Amygdala (tissue), 56 donors: Measurements from ENCODE around the gene B9D2.
"Not testable (repeated sequence)": the region's sequence is repeated elsewhere in the genome, so short reads cannot be mapped to it uniquely, and the experiment has no call there.

Source experiments
- DNase-seq, 56 donors: peaks; one replicate each; lab custom pipeline; 2025; lab: John Stamatoyannopoulos, UW

The B9D2 gene

DNA sequence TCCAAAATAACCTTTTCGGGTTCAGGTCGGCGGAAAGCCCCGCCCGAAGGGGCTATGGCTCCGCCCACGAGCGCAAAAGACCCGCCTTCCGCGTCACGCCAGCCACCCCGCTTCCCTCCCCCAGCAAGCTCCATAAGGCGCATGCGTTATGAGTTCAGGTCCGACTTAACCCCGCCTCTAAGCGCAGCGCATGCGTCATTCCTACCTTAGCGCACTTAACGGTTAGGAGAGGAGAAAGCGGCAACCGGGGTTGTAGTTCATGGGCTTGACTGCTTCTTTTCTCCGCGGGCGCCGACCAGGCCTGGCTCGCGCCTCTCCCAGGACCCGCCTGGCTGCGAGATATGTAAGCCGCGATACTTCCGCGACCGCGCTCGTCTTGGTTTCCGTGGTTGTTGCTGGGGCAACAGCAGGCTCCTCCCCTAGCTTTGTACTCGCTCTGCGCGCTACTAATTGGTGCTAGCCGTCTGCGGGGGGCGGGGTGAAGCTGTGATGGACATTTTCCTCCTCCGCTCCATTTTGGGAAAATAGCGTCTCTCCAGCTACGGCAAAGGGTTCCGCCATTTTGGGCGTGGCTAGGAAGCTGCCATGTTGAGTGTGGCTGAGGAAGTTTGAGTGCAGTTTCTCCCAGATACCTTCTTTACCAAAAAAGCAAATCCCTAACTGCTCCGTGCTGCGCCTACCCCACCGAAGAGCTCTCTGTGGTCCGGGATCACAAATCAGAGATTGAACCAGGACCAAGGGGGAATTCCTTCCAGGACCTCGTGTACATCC is at the start of gene B9D2:
Gene B9D2, minus strand, starts transcription at position 397 of the 771 bp plus-strand sequence. CDS start 630 bp downstream, outside the sequence.
- peak; percentile 79 to 100 (median 97) for DNase-seq

DNA sequence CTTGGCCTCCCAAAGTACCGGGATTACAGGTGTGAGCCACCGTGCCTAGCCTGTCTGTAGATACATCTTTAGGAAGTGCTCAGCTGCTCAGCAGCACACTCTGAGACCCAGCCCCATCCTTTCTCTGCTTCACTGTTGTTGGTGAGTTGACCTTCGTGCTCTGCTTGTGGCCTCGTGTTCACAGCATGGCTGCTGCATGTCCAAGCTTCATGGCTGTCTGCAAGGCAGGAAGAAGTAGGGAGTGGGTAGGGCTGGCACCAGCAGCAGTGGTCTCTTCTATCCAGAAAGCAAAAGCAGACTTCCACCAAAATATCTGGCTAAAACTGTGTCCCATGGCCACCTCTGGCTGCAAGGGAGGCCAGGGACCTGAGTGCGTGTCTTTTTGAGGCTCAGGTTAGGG is 49.0 kb upstream of the B9D2 start:
- no peak for DNase-seq

GRCh38 chr19:41411968-41412265 is 48.0 kb upstream of the B9D2 start:
- peak in 42 of 56 donors; percentile 13 to 86 (median 49) for DNase-seq

DNA sequence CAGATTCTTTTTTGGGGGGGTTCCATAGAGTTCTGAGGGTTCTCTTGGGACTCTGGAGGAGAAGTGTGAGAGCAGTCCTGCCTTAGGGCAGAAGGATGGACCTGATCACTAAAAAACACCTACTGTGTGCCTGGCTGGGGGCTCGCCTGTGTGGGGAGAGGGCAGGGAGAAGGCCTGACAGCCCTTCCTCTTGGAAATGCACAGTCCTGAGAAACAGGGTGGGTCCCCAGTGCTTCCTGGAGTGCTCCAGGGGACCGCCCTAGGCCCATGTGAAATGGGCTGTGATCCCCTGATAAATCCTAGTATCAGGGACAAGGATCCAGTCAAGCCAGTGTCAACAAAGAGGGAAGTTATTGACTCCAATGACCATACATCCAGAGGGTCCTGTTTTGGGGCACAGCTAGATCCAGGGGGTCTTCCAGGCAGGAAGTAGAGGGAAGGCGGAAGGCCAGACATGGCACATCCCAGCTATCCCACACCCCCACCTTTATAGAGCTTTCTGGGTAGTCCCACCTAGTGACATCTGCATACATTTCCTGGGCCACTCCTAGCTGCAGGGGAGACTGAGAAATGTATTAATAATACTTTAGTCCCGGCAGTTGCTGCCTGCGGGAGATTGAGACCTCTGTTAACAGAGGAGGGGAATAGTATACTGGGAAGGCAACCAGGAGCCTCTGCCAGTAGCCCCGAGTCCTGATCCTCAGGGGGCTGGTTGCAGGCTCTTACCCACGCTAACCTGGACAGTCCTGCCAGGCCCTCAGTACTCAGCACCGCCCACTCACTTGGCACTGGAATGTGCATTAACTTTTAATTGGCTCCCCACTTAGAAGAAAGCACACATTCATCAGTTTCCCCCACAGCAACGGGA is 47.4 kb upstream of the B9D2 start:
- no peak for DNase-seq

- no peak for DNase-seq
Measured at GRCh38 chr19:41410336-41411054, 46.5 kb upstream of the B9D2 start.

GRCh38 chr19:41409288-41409687 is 45.3 kb upstream of the B9D2 start:
- DNase-seq, result no peak

DNA sequence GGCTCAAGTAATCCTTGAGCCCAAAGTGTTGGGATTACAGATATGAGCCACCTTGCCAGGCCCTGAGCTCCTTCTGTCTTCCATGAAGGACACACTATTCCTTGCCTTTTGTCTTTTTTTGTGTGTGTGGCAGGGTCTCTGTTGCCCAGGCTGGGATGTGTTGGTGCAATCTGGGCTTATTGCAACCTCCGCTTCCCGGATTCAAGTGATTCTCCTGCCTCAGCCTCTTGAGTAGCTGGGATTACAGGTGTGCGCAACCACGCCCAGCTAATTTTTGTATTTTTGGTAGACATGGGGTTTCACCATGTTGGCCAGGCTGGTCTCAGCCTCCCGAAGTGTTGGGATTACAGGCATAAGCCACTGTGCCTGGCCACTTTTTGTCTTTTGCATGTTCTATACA is 44.9 kb upstream of the B9D2 start:
- not testable (repeated sequence) for DNase-seq

DNA sequence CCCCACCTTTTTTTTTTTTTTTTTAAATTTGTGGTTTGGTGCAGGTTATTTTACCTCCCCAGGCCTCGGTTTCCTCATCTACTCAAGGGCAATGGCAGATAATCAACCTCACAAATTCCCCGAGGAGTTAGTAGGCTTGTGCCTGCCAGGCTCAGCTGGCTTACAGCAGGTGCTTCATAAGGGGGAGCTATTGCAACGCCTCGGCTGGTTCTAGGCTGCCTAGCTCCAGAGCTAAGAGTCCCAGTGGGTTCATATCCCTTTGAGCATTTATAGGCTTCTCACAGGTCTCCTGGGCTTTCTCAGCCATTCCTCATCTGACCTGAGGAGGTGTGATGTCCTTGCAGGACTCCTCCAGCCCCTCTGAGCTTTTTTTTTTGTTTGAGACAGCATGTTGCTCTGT is 44.3 kb upstream of the B9D2 start:
- DNase-seq, result no peak

DNA sequence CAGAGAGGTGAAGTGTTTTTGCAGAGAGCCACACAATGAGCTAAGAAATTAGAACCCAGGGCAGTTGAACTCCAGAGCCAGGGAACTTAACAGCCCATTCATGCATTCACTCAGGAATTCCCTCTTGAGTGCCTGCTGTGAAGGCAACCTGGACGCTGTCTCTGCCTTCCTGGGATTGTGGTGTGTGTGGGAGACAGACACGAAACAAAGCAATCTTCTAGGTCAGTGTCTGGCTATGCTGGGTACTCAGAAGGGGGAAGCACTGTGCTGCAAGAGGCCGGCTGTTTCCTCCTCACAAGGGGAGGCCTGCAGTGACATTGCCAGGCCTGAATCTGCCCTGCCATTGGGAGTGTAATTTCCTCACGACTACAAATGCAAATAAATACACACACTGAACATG is 43.3 kb upstream of the B9D2 start:
- DNase-seq, result no peak

GRCh38 chr19:41405776-41406175 is 41.8 kb upstream of the B9D2 start:
- no peak for DNase-seq

DNA sequence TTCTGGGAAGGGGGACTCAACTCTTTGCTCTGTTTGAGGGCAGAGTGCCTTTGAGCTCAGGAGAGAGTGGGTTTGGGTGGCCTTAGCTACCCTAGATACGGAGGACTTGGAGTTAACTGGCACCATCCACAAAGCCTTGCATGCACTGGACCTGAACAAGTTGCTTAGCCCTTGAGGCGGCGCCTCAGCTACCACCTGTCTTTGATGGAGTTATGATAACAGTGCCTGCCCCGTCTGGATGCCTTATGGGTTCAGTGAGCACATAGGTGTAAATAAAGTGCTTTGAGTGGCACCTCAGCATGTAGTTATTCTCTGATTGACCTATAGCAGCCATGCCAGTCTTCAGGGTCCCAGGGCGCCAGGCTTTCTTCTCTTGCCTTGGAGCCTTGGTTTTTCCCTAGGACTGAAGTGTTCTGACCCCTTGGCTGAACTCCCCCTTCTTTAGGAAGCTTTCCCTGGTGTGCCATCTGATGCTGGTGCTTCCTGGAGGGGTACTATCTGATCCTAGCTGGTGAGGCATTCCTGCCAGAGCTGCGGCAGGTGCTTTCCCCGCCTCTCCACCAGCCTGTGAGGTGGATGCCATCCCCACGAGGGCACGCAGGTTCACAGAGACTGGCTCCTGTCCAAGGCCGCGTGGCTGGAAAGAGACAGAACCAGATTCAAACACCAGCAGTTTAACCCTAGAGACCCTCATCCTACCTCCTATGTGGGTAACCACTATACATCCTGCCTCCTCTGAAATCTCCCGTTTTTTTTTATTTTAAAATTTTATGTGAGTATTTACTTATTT is 39.4 kb upstream of the B9D2 start:
- no peak for DNase-seq

DNA sequence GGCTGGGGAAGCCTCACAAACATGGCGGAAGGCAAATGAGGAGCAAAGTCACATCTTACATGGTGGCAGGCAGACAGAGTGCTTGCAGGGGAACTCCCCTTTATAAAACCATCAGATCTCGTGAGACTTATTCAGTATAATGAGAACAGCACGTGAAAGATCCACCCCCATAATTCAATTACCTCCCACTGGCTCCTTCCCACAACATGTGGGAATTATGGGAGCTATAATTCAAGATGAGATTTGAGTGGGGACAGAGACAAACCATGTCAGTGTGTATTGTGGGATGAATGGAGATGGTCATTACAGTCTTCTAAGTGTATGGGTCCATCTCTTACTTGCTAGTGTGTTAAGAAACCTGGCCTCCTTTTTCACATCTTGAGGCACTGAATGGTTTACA is 38.1 kb upstream of the B9D2 start:
- no peak for DNase-seq

- DNase-seq, result no peak
Measured at GRCh38 chr19:41401483-41401882, 37.5 kb upstream of the B9D2 start.

- DNase-seq, result no peak
Measured at GRCh38 chr19:41399525-41399924, 35.6 kb upstream of the B9D2 start.

- DNase-seq, result no peak
Measured at GRCh38 chr19:41399091-41399490, 35.1 kb upstream of the B9D2 start.

GRCh38 chr19:41398598-41398997 is 34.6 kb upstream of the B9D2 start:
- DNase-seq, result no peak

- no peak for DNase-seq
Measured at GRCh38 chr19:41398050-41398418, 34.1 kb upstream of the B9D2 start.

DNA sequence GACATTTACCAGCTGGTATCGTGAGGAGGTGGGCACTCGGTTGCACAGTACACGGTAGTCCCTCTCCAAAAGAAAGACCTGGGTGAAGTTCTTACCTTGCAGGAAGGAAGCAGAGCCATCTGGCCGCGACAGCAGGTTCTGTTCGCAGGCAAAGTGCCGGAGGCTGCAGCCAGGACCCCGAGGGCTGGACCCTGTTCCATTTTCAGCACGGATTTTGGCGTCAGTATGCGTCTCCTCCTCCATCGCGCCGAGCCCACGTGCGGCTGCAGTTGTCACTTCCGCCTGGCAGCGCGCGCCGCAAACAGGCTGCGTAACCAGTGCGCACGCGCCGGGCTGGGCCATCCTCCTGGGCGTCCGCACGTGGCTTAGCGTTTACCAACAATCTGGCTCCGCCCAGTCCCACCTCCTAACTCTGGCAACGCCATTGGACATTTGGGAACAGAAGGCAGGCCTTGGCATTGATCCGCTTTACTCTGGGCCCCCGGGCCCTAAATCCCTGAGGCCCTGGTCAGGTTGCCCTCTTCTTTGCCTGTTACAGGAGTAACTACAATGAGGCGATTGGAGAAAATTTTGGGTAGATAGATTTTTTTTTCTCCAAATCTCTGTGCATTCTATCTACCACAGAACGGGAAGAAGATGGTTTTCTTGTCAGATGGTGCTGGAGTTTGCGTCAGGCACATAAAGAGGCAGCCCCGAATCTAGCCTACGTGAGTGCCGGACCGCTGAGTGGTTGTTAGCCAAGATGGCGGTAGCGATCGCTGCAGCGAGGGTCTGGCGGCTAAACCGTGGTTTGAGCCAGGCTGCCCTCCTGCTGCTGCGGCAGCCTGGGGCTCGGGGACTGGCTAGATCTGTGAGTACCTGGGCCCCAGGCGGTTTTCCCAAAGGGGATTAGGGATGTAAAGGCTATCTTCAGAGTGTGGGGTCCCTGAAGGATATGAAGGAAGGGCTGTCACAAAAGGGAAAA is 33.4 kb upstream of the B9D2 start, which contains the start of the genes BCKDHA and EXOSC5:
Gene BCKDHA, plus strand, starts transcription at position 733 of the 964 bp plus-strand sequence. Its CDS starts 10 bp downstream, at position 743.
Gene EXOSC5, minus strand, starts transcription at position 274 of the 964 bp plus-strand sequence. Its CDS starts 31 bp downstream, at position 243.
- peak; percentile 75 to 100 (median 98) for DNase-seq

GRCh38 chr19:41395355-41395754 is 31.4 kb upstream of the B9D2 start:
- DNase-seq, result no peak
